SU-DHL-6 (cell line): ENCODE data around the gene TTC27.

ENCODE experiments used
- H2AFZ ChIP-seq: fragments of 200-600 bp; sonication (generic); 2 replicates; pipeline ENCODE4 v1.6.1; 2014; ENCODE audit warnings: low read depth, mild to moderate bottlenecking, moderate library complexity, mixed read lengths, antibody characterized with exemption, low read length; ENCODE audit not compliant: severe bottlenecking
- H3F3A ChIP-seq: fragments of 200-600 bp; shearing (Covaris generic); 2 replicates; pipeline ENCODE4 v1.6.0; 2016; ENCODE audit warnings: antibody characterized with exemption, mild to moderate bottlenecking; ENCODE audit not compliant: insufficient read depth
- H3K27ac ChIP-seq: fragments of 200-600 bp; sonication (generic); 2 replicates; pipeline ENCODE4 v1.5.1; 2016; ENCODE audit warnings: low read depth, mild to moderate bottlenecking, low read length, moderate library complexity, mixed read lengths
- H3K27me3 ChIP-seq: fragments of 200-600 bp; sonication (generic), shearing (Covaris generic); 2 replicates; pipeline ENCODE4 v1.6.0; 2014; ENCODE audit warnings: mild to moderate bottlenecking, low read length
- H3K36me3 ChIP-seq: fragments of 200-600 bp; sonication (generic); 2 replicates; pipeline ENCODE4 v1.6.1; 2014; ENCODE audit warnings: mild to moderate bottlenecking, low read length, mixed read lengths
- H3K4me2 ChIP-seq: fragments of 300-600, 200-600 bp; shearing (Covaris generic), sonication (generic); 2 replicates; pipeline ENCODE4 v1.6.0; 2014; ENCODE audit warnings: low read length, low read depth, mild to moderate bottlenecking; ENCODE audit not compliant: poor library complexity, severe bottlenecking
- H3K4me3 ChIP-seq: fragments of 200-600 bp; sonication (generic); 2 replicates; pipeline ENCODE4 v1.5.1; 2014; ENCODE audit warnings: antibody characterized with exemption, low read length, mild to moderate bottlenecking, mixed read lengths; ENCODE audit not compliant: insufficient read depth, poor library complexity, severe bottlenecking
- H3K79me2 ChIP-seq: fragments of 200-600 bp; sonication (generic); 2 replicates; pipeline ENCODE4 v1.6.1; 2014; ENCODE audit warnings: mild to moderate bottlenecking, low read length, moderate library complexity; ENCODE audit not compliant: insufficient read depth
- H3K9ac ChIP-seq: fragments of 200-600 bp; sonication (generic); 2 replicates; pipeline ENCODE4 v1.7.0; 2014; ENCODE audit warnings: mild to moderate bottlenecking, low read length
- H3K9me2 ChIP-seq: fragments of 200-600 bp; sonication (generic); replicated peaks from 2 replicates; pipeline ENCODE4 v1.6.1; 2014; ENCODE audit warnings: low read length; ENCODE audit not compliant: insufficient read depth
- H3K9me3 ChIP-seq: fragments of 200-600 bp; sonication (generic); 2 replicates; pipeline ENCODE4 v1.6.1; 2014; ENCODE audit warnings: low read length, mixed read lengths; ENCODE audit not compliant: insufficient read depth
- H4K20me1 ChIP-seq: fragments of 200-600 bp; sonication (generic); 2 replicates; pipeline ENCODE4 v1.6.1; 2014; ENCODE audit warnings: low read depth, mild to moderate bottlenecking, antibody characterized with exemption, low read length, moderate library complexity, mixed read lengths
- CTCF ChIP-seq: fragments of 200-600 bp; sonication (generic); IDR thresholded peaks from one replicate; pipeline ENCODE4 v1.5.1; 2017; ENCODE audit warnings: antibody characterized with exemption, mild to moderate bottlenecking, low read length, moderate library complexity; ENCODE audit not compliant: insufficient read depth, poor library complexity, severe bottlenecking
- EZH2phosphoT487 ChIP-seq: fragments of 200-600 bp; sonication (generic), shearing (Covaris generic); conservative IDR thresholded peaks from 2 replicates; pipeline ENCODE4 v1.6.1; 2018; ENCODE audit warnings: mild to moderate bottlenecking, antibody characterized with exemption, low read length, moderate library complexity, mixed read lengths

Gene TTC27

GRCh38 chr2:32719933-32720716 is 92.3 kb downstream of the TTC27 start:
- H3F3A ChIP-seq, result no peaks in the 10 kb centered on the region
- no peaks in the 10 kb centered on the region for H3K79me2 ChIP-seq
- H3K4me2 ChIP-seq, result no peak overlapping the region
- TF ChIP-seq EZH2phosphoT487 (no peak), CTCF (no peak)
- no peaks in the 10 kb centered on the region for H3K9me2 ChIP-seq
- H3K36me3 ChIP-seq, result no peaks in the 10 kb centered on the region
- no peak overlapping the region for H2AFZ ChIP-seq
- no peak overlapping the region for H3K9ac ChIP-seq
- no peak overlapping the region for H3K4me3 ChIP-seq
- H3K9me3 ChIP-seq, result no peaks in the 10 kb centered on the region
- no peaks in the 10 kb centered on the region for H3K27me3 ChIP-seq
- H3K27ac ChIP-seq, result no peak overlapping the region
- no peaks in the 10 kb centered on the region for H4K20me1 ChIP-seq

GRCh38 chr2:32720771-32721170 is 92.9 kb downstream of the TTC27 start:
- Histone ChIP-seq H3F3A (no peaks in the 10 kb centered on the region), H3K27ac (no peak overlapping the region), H3K4me2 (no peak overlapping the region), H3K9me3 (no peaks in the 10 kb centered on the region), H2AFZ (no peak overlapping the region), H3K27me3 (no peaks in the 10 kb centered on the region), H3K9me2 (no peaks in the 10 kb centered on the region), H3K36me3 (no peaks in the 10 kb centered on the region), H3K79me2 (no peaks in the 10 kb centered on the region), H3K9ac (no peak overlapping the region), H3K4me3 (no peak overlapping the region), H4K20me1 (no peaks in the 10 kb centered on the region)
- TF ChIP-seq EZH2phosphoT487 (no peak), CTCF (no peak)

- TF ChIP-seq EZH2phosphoT487 (no peak), CTCF (no peak)
- H3K4me3 ChIP-seq, result no peak overlapping the region
- no peaks in the 10 kb centered on the region for H3K79me2 ChIP-seq
- no peaks in the 10 kb centered on the region for H3F3A ChIP-seq
- no peaks in the 10 kb centered on the region for H3K9me2 ChIP-seq
- no peaks in the 10 kb centered on the region for H4K20me1 ChIP-seq
- no peak overlapping the region for H3K4me2 ChIP-seq
- no peak overlapping the region for H3K9ac ChIP-seq
- H3K27me3 ChIP-seq, result no peaks in the 10 kb centered on the region
- H3K9me3 ChIP-seq, result no peaks in the 10 kb centered on the region
- no peak overlapping the region for H3K27ac ChIP-seq
- H2AFZ ChIP-seq, result no peak overlapping the region
- no peaks in the 10 kb centered on the region for H3K36me3 ChIP-seq
Observed at GRCh38 chr2:32721376-32721775, 93.5 kb downstream of the TTC27 start.
